Activated gamma-delta T cell treated with Interleukin-2 at 50 U/mL for 16 hours (primary cell): ENCODE data around the gene CCDC90B.
"Not testable (repeated sequence)": the region's sequence is repeated elsewhere in the genome, so short reads cannot be mapped to it uniquely, and the experiment has no call there.

Experiments used
- DNase-seq: peaks from one replicate; pipeline ENCODE4 v3.0.0-alpha.2; 2020

CCDC90B gene

DNA sequence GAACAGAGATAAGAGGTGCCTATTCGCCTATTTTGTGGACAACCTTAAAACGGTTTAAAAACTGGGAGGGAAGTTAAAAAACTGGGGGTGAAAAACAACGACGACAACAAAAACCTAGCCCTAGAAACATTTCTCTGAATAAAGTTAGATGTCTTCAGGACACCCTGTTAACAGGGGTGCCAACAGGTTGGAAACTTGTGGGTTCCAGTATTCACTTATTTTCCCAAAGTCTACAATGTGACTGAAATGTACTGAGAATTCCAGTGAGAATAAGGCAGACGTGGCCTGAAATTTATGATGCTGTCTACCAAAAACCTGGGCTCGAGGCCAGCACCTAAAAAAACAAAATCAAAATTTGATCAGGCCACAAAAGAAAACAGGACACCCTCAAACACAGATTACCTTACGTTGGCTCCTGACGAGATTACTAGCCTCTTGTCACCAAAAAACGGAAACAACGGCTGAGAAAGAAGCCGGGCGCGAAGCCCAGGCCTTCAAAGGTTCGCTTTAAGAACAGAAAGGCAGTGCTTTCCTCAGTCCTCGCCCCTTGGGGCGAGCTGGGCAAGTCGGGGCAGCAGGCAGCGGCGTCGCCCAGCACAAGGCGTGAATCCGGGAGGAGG is 906 bp downstream of the CCDC90B start:
- DNase-seq = no peak

DNA sequence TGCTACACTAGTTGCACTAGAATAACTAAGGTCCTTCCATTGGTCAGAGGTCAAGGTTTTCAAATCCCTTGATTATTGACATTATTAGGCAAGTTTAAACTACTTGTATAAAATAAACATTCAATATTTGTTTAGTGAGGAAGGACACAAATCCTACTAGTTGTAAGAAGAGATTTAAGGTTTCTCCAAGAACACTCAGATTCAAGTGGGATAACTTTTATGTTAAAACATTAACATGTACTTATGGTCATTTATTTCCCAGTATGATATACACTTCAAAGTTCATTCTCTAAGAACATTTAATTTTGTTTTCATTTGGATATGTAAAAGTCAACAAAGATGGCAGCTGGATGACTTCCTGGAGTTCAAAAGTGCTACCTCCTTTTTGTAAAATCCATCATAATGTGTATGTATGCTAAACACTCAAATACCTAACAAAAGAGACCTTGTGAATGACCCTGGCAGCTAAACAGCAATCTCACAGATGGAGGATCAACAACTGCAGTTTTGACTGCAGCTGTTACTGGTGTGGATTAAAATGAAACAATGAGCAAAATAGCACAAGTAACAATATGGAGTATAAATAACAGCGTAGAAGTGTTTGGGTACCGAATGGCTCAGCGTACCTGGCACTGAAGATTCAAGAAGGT is 1.5 kb downstream of the CCDC90B start:
- no peak for DNase-seq

DNA sequence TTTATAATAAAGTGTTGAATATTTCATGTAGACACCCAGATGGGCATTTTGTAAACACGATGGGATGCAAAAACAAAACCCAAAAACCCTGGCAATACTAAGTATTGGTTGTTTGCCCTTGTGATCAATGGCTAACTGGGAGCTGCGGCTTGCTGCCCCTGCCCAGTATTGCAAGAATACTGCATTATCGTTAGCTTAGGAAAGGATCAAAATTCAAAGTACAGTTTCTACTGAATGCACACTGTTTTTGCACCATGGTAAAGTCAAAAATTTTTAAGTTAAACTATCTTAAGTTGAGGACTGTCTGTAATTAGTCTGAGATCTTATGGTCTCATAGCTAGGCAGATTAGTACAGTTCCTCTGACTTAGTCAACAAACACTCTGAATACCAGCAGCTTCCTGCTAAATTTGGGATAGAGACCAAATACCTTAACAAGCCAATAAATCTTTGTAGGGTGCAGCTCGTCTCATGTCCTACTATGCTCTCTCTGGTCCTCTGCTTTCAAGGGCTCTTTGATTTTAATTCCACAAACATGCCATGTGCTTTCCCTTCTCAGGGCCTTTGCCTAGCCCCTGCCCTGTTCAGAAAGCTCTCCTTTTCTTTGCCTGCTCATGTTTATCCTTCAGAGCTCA is 4.0 kb downstream of the CCDC90B start:
- no peak for DNase-seq

DNA sequence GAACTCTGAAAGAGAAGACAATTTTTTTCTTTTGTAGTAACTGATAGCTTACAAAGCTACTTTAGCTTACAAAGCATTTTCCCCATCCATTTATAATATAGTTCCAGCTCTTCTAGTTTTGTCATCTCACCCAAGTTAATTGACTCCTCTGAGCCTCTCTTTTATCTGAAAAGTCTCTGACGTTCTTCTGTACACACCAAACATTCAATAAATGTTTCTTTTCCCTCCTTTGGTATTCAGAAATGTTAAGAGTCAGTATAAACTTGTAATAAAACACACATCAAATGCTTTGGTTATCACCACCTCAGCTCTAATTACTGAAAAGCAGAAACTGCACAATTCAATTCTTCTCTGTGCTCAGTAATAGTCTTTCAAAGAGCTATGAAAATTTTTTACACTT is 5.9 kb downstream of the CCDC90B start:
- DNase-seq = no peak

DNA sequence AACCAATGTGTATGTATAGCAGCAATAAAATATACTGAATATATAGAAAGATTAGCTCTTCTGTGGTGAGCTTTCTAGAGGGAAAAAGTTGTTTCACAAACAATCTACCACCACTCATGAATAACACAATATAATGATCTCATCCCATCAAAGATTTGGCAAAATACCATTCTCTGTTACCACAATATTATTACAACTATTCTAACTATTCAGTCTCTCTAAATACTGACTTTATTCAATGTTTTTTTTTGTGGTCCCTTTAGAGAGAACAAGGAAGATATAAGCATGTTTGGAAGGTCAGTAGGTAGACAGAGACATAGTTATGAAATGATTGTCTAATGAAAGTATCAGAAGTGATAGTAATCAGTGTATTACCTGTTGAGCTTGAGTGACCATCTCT is 7.8 kb downstream of the CCDC90B start:
- no peak for DNase-seq

DNA sequence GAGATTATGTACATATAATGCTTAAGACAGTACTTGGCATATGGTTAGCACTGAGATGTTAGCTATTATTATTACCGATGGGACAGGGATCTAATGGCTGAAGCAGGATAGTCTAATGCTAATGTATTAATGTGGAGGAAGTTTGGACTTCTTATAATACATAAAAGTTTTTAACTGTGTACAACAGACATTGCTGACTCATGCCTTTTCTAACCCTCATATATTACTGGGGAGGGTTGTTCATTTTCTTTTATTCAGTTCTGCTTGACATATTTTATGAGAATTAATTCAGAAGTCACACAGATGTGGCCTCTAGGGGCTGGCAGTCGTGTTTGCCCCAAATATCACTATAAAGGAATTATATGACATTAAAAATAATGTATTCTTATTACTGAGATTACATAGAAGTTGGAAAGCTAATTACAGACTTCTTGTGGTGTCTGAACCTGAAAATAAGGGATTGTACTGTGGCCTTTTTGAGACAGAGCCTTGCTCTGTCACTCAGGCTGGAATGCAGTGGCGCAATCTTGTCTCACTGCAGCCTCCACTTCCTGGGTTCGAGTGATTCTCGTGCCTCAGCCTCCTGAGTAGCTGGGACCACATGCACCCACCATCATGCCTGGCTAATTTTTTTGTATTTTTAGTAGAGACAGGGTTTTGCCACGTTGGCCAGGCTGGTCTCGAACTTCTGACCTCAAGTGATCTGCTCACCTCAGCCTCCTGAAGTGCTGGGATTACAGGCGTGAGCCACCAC is 10.1 kb downstream of the CCDC90B start:
- no peak for DNase-seq

DNA sequence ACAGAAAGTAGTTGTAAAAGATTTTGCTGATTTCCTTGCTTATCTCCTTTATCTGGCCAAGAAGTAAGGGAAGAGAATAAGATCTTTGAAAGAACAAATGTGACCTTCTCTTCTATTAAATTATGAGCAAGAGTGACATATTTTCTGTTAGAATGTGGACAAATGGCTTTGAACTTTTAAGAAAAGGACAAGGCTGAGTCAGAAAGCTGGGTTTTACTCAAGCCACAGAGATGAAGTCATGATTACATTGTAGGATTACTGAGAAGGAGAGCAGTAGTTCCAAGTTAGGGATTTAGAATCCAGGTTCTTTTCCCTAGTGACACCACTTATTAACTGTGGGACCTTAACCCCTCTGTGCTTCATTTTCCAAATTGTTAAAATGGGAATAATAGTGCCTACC is 13.5 kb downstream of the CCDC90B start:
- DNase-seq = no peak

DNA sequence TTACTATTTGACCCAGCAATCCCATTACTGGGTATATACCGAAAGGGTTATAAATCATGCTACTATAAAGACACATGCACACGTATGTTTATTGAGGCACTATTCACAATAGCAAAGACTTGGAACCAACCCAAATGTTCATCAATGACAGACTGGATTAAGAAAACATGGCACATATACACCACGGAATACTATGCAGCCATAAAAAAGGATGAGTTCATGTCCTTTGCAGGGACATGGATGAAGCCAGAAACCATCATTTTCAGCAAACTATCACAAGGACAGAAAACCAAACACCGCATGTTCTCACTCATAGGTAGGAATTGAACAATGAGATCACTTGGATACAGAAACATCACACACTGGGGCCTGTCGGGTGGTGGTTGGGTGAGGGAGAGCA is 14.4 kb downstream of the CCDC90B start:
- not testable (repeated sequence) for DNase-seq

DNA sequence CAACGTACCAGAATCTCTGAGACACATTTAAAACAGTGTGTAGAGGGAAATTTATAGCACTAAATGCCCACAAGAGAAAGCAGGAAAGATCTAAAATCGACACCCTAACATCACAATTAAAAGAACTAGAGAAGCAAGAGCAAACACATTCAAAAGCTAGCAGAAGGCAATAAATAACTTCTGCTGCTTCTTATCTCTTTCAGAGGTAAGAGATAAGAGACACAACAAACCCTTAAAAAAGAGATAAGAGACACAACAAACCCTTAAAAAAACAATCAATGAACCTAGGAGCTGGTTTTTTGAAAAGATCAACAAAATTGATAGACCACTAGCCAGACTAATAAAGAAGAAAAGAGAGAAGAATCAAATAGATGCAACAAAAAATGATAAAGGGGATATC is 17.1 kb downstream of the CCDC90B start:
- not testable (repeated sequence) for DNase-seq

DNA sequence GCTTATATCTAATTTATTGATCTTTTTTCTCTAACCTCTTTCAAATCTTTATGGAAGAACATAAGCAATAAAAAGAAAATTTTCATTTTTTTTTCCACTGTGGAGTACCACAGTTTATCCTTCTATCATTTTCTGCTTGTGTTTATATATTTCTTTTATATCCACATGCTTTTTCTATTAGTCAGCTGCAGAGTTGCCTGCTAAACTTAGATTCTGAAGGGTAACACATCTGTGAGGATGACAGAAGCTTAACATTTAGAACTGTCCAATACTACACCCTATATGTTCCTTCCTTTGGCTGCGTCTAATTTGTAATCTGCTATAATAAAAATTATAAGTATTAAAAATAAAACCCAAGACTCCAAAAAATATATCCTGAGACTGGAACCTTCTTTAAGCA is 20.8 kb downstream of the CCDC90B start:
- DNase-seq = no peak

DNA sequence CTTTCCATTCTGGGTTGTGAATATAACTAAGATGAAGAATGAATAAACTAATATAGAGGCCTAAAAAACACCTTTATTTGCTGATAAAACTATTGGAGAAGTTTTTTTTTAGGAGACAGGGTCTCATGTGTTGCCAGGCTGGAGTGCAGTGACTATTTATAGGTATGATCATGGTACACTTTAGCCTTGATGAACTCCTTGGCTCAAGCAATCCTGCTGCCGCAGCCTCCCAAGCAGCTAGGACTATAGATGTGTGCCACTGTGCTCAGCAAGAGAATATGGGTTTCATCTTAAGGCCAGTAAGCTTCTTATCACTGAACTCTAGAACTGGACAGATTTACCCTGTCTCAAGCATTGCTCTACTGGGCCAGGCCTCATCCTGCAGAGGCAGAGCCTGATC is 26.6 kb downstream of the CCDC90B start:
- DNase-seq = no peak

DNA sequence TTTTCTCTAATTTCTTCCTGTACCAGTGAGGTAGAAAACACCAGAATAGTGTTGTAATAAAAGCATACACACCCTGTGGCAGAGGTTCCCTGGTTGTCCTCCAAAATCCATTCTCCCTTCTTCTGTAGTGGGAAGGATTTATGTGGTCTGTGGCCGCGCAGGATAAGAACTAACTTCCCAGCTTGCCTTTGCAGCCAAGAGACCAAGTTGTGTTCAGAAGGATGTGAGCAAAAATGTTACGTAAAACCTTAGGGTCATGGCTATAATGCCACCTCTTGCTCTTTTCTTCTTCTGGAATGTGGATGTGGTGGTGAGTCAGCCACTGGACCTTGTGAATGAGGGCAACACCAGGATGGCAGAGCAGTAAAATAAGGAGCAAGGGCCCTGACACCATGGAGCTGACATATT is 28.4 kb downstream of the CCDC90B start:
- no peak for DNase-seq

DNA sequence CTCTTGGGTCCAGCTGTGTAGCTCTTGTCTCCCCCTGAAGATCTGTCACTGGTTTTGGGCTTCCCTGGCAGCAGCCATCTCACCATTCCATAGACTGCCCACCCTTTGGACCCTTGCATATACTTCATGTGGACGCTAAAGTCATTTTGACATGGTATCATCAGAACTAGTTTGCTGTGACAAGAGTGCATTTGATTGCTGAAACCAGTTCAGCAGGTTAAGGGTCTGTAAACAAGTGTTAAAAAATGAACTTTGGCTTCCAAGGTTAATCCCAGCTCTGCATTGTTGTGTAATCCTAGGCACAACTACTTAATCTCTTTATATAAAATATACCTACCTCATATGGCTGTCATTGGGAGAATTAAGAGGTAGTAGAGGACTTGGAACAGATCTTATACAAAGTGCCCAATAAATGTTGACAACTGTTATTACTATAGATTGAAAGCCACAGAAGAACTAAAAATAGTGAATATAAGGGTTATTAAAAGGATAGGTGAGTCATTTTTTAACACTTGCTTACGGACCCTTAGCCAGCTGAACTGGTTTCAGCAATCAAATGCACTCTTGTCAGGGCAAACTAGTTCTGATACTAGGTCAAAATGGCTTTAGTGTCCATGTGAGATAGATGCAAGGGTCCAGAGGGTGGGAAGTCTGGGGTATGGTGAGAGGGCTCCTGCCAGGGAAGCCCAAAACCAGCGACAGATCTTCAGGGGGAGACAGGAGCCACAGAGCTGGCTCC is 29.4 kb downstream of the CCDC90B start:
- no peak for DNase-seq

DNA sequence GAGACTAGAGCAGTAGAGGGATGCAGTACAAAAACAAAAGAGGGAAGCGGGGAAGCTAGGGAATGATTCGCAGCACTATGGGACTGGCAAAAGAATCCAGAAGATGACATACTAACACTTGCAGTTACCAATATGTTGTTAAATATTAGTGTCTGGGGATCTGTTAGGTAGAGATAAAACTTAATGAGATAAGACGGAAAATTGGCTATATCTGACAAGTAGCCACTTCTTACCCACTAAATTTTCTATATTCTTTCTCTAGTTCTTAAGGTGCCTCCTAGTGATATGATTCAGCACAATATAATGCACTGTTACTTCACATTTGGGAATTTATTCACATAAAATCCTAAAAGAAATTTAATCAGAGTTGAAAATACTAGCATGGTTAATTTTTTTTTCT is 30.8 kb downstream of the CCDC90B start:
- no peak for DNase-seq

DNA sequence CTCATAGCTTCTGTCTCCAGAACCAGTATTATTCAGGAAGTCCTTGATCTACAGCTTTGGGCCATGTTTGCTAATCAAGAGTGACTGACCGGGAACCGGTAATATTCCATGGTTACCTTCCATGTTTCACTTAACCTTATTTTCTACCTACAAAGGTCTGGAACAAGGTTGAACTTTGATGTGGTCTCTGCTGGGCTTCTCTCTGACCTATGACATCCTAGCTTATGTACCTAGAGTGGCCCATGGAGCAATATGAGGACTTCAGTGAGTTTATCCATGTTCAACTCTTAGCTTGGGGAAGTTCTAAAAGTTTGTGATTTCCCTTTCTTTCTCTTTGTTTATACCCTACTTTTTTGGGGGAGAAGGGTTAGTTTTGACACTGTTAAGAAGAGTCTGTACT is 33.2 kb downstream of the CCDC90B start:
- no peak for DNase-seq

DNA sequence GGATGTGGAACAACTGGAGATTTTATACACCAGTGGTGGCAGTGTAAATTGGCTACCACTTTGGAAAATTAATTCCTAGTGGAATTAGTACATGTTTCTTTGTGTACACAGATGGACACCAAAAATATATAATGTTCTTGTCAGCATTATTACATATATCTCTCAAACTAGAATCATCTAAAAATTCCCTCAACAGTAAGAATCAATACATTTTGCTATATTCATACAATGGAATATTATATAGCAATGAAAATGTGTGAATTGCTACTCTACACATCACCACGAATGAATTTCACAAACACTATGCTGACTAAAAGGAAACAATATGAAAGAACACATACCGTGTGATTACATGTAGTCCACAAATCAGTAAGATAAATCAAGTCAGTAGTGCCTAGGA is 33.9 kb downstream of the CCDC90B start:
- no peak for DNase-seq

DNA sequence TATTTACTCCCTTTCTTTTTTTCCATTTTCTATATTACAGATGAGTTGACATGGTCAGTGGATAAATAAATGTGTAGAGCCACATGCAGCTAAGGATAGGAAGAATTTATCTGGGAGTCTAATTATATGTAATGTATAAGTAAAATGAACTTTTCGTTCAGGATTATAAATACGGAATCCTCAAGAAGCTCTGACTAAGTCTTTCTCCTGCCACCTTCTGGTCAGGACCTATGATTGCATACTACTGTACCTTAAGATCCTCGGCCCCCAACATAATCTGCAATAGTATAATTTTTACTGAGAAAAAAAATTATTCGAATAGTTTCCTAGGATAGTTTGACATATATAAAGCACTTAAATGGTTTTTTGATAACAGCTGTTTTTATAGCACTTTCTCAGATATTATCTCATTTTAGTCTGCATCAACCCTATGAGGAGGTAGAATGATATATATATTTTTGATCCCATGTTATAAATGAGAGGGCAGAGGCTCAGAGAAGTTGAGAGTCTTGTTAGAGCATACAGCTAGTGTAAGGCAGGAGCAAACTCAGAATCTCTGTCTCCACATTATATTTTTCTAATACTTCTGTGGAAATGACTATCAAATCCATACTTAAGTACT is 36.1 kb downstream of the CCDC90B start:
- no peak for DNase-seq

DNA sequence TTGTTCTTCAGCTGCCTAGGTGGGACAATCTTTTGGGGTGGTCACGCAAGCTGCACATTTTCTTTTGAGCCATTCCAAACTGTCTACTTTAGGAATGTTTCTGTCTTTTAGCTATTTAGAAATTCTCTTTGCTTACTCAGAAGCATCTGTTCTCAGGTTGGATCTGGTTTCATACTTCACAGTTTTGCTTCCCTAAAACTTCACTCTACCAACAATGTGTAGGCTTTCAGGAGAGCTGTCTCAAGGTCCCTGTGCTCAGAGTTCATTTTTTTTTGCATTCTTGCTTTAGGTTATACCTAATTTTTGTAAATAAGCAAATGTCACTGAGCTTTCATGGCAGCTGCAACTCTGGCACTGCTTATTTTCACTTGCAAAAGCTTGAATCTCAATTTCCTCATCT is 36.7 kb downstream of the CCDC90B start:
- DNase-seq = no peak

DNA sequence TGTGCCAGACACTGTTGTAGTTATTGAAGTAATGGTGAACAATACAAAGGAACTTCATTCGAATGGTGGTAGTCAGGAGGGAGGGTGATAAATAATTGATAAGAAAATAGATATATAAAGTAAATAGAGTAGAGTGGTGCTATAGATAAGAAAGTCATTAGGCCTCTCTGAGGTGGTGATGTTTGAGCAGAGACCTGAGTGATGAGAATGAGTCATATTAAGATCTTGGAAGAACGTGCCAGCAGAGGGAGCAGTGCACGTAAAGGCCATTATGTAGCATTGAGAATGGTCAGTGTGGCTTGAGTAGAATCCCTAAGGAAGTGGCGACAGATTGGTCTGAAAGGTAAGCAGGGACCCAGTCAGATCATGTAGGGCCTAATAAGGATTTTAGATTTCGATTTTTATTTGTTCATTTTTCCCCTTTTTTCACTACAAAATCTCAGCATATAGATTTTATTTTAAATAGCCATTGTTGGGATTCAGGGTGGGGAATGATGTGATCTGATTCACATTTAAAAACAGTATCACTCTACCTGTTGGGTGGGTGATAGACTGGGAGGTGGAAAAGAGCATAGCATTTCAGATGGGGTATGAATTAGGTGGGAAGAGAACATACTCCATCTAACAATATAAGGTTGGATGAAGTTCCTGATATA is 44.7 kb downstream of the CCDC90B start:
- DNase-seq = no peak

DNA sequence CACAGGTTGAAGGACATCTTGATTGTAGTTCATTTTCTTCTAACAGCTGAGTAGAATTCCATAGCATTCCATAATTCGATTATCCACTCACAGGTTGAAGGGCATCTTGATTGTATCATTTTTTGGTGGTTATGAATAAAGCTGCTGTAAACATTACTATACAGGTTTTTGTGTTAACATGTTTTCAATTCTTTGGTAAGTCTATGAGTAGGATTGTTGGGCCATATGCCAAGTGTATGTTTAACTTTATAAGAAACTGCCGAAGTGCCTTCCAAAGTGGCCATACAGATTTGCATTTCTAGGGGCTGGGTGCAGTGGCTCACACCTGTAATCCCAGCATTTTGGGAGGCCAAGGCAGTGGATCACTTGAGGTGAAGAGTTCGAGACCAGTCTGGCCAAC is 48.1 kb downstream of the CCDC90B start:
- DNase-seq = no peak

DNA sequence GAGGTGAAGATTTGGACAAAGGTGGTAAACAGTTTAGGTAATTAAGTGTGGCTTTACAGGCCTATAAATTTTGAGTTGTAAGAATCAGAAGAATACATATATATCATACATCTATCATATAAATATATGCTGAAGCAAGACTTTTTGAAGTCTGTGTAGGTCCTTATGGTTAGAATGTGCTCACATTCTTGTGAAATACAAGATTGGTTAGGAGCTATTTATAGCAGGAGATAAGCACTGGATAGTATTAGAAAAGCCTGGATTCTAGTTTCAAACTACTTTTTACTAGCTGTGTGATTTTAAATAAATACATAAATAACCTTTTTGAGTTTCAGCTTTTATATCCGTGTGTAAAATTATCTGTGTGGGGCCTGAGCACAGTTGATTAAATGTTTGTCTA is 50.3 kb downstream of the CCDC90B start:
- DNase-seq = no peak

DNA sequence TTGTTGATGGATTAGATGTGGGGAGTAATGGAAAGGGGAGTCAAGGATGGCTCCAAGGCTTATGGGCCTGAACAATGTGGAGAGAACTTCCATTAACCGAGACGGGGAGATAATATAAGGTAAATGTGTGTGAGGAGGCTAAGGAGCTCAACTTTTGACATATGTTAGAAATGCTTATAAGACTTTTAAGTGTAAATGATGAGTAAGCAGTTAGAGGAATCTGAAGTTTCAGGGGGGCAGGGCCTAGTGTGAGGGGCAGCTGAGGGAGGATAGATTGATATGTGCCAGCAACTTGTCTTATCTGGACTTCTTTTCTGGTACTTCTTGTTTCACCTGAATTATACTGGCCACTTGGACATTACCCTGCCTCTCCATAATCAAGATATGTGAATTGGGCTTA is 62.7 kb downstream of the CCDC90B start:
- no peak for DNase-seq
